ENCODE results near the gene ELF1.

Gene ELF1

GRCh38 chr13:41026788-41027187, 7.7 kb upstream of the ELF1 start:
- TF ChIP-seq, protein P1, sequence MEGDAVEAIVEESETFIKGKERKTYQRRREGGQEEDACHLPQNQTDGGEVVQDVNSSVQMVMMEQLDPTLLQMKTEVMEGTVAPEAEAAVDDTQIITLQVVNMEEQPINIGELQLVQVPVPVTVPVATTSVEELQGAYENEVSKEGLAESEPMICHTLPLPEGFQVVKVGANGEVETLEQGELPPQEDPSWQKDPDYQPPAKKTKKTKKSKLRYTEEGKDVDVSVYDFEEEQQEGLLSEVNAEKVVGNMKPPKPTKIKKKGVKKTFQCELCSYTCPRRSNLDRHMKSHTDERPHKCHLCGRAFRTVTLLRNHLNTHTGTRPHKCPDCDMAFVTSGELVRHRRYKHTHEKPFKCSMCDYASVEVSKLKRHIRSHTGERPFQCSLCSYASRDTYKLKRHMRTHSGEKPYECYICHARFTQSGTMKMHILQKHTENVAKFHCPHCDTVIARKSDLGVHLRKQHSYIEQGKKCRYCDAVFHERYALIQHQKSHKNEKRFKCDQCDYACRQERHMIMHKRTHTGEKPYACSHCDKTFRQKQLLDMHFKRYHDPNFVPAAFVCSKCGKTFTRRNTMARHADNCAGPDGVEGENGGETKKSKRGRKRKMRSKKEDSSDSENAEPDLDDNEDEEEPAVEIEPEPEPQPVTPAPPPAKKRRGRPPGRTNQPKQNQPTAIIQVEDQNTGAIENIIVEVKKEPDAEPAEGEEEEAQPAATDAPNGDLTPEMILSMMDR (IDR thresholded peaks at IDR 0.05; ENCODE audit: insufficient read depth, low read depth, low read length, missing control alignments), result no peak
- H3K4me3 ChIP-seq (ENCODE audit: low read length), result no peak overlapping the region
- DNase-seq (ENCODE audit: low read depth), result no peak

DNA sequence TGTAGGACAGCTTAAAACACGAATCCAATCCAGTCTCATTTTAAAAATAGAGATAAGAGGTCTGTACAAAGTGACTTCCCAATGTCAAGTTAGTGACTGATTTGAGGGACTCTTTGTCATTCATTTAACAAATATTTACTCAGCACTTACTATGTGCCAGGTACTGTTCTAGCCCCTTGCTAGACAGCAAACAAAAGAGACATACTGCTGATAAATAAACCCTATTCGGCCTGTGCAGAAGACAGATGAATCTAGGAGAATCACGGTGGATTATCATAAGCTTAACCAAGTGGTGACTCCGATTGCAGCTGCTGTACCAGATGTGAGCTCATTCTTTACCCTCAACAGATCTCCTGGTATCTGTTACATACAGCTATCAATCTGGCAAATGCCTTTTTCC, 6.4 kb upstream of the ELF1 start:
- TF ChIP-seq, protein P1 (IDR thresholded peaks at IDR 0.05; ENCODE audit: insufficient read depth, low read depth, low read length, missing control alignments), result no peak
- no peak for DNase-seq (ENCODE audit: low read depth)
- no peak overlapping the region for H3K4me3 ChIP-seq (ENCODE audit: low read length)

GRCh38 chr13:41019578-41020347, 647 bp upstream of the ELF1 start:
- H3K4me3 ChIP-seq (ENCODE audit: low read length), result no peak overlapping the region
- no peak for DNase-seq (ENCODE audit: low read depth)
- TF ChIP-seq, protein P1 (IDR thresholded peaks at IDR 0.05; ENCODE audit: insufficient read depth, low read depth, low read length, missing control alignments), result no peak

GRCh38 chr13:41018602-41018948, 541 bp downstream of the ELF1 start:
- DNase-seq (ENCODE audit: low read depth), result no peak
- TF ChIP-seq, protein P1 (IDR thresholded peaks at IDR 0.05; ENCODE audit: insufficient read depth, low read depth, low read length, missing control alignments), result no peak
- peak overlapping the region; percentile 61 for H3K4me3 ChIP-seq (ENCODE audit: low read length)

- TF ChIP-seq, protein P1 (IDR thresholded peaks at IDR 0.05; ENCODE audit: insufficient read depth, low read depth, low read length, missing control alignments), result no peak
- H3K4me3 ChIP-seq (ENCODE audit: low read length), result peak overlapping the region; percentile 61
- DNase-seq (ENCODE audit: low read depth), result peak; percentile 66
These were observed 1.1 kb downstream of the ELF1 start for GRCh38 chr13:41017817-41018601.

DNA sequence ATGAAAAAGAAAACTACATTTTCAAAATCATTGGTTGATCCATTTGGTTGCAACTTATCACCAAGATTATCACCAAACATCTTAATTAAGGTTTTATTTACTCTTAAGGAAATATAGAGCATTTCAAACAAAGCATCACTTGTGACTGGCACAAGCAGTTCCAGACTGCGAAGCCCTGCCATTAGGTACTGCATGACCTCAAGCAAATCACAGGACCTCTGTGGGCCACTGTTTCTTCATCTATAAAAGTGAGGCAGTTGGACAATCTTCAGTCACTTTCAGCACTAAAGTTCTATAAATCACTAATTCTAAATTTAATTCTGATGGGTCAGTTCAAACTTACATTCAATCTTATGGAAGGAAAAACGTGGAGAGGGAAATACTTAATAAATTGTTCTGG, 2.0 kb downstream of the ELF1 start:
- TF ChIP-seq, protein P1 (IDR thresholded peaks at IDR 0.05; ENCODE audit: insufficient read depth, low read depth, low read length, missing control alignments), result no peak
- peak; percentile 44 for DNase-seq (ENCODE audit: low read depth)
- peak overlapping the region; percentile 61 for H3K4me3 ChIP-seq (ENCODE audit: low read length)

Measured in epithelial cell of esophagus (primary cell).